ENCODE results near the gene MYLK.
"Not testable (repeated sequence)": the region's sequence is repeated elsewhere in the genome, so short reads cannot be mapped to it uniquely, and the experiment has no call there.

- TF ChIP-seq CTCF (optimal IDR thresholded peaks at IDR 0.05 in 1 of 3, IDR thresholded peaks at IDR 0.05 in 1 of 3, conservative IDR thresholded peaks at IDR 0.05 in 1 of 3; ENCODE audit: extremely low read depth in 1 of 3, insufficient read depth in 2 of 3, low read length in 3 of 3); EZH2 (IDR thresholded peaks at IDR 0.05; ENCODE audit: low read length): not testable (repeated sequence)
Measured at GRCh38 chr3:123703663-123704062, 180.5 kb downstream of the MYLK start.

Measured in keratinocyte (primary cell).